ENCODE results near the gene CLEC2A.
A peak's percentile ranks its signal among the peaks of the same experiment; 100 is the strongest.

CLEC2A gene

DNA sequence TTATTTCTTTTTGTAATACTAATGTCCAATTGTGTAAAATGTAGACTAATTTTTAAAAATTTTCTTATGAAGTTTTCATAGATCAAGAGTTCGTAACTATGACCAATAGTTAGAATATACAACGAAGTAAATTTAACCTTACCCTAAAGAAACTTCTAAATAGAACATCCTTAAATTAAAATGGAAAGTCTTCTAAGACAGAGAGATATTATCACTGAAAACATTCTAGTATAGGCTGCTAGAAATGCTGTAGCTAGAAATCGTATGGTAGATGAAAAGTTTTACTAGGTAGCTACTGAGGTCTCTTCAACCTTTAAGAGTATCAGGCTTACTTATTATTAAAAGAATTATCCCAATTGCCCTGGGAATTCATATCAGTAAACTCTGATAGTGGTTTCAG is 925 bp downstream of the CLEC2A start:
- no peak for DNase-seq

DNA sequence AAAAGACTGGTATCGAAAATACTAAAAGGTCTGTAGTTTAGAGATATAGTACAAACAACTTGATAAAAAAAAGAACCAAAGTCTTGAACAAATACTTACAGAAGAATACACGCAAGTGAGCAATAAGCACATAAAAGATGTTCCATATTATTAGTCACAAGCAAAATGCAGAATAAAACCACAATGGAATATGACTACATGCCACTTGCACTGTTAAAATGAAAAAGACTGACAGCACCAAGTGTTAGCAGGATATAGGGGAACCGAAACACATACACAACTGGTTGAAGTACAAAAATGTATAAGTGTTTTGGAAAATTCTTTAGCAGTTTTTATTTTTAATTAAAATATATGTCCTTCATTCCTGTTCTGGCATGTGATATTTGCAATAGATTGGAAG is 3.6 kb downstream of the CLEC2A start:
- no peak for DNase-seq

DNA sequence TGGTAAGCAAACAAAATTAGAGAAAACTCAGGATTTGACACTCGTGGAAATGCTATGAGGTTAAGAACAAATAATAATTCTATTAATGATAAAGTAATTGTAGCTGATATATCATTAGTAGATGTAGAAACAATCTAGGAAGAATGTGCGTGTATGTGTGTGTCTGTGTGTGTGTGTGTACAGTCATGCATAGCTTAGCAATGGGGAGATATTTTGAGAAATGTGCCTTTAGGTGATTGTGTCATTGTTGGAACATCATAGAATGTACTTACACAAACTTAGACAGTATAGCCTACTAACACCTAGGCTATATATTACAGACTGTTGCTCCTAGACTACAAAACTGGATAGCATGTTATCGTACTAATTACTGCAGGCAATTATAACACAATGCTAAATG is 5.3 kb downstream of the CLEC2A start:
- DNase-seq = no peak

DNA sequence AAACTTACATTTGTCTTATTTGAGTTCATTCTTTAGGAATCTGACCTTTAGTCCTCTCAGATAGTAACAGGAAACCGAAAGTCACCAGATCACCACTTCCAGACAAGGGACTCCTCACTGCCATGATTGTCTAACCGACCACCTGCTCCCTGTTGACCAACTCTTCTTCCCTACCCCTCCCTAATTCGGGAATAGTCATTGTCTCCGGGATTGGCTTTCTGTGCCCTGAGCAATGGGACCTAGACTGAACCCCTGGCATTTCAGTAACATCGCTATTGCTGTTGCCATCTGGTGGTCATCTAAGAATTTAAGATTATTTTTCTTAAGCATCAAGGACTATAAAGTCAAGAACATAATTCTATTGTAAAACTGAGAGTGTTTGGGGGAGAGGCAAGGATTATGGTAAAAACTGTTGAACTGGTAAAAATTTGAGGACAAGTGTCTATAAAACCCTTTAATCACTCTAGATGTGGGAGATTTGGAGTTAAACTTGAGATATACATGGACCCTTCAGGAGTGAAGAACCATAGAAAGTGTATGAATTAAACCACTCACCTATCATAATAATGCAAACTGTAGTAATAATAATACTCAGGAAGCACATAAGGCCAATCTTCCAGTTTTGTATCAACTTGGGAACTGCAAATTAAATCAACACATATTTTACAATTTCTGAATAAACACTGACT is 6.3 kb downstream of the CLEC2A start:
- peak; percentile 0 for DNase-seq

DNA sequence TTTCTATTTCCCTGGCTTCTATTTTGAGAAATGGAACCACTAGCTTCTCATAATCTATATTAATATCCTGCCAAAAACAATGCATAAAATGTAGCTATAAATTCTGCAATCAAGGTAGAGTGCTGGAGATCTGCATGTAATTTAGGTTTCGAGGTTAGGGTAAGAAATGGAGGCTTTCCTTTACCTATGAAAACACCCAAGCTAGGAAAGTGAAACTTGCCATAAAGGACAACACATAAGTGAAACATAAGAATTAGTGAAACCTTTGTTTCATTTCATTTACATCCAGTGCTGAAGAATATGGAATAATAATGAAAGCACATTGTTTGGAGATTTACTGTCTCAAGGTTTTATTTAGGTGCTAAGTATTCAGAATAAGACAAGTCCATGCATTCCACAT is 9.7 kb downstream of the CLEC2A start:
- no peak for DNase-seq

DNA sequence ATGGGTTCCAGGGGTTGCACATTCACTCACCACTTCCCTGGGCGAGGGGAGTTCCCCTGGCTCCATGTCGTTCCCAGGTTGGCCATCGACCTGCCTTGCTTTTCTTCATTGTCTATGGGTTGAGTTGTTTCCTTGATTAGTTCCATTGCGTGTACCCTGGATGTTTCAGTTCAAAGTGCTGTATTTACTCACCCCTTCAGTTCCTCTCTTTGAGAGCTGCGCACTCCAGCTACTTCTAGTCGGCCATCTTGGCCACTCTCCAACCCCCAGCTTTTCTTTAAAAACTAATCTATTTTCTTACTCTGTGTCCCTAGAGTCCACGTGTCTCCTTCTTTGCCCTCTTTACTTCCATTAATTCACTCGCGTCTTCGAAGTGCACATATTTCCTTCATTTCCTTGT is 11.7 kb downstream of the CLEC2A start:
- no peak for DNase-seq

DNA sequence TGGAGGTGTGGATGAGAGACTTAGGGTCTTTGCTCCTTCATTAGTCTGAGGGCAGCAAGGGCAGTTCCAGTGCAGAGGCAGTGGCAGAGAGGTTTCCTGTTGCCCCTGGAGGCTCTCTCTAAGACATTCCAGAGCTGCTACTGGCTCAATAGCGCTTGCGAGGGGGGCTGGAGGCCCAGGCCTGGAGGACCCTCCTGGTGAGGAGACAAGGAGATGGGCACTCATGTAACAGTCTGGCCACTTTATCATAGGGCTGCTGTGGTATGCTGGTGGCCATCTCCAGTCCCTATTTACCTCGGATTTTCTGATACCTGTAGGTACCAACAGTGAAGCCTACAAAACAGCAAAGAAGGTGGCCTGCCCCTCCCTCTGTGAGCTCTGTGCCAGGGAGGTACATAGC is 12.7 kb downstream of the CLEC2A start:
- no peak for DNase-seq

DNA sequence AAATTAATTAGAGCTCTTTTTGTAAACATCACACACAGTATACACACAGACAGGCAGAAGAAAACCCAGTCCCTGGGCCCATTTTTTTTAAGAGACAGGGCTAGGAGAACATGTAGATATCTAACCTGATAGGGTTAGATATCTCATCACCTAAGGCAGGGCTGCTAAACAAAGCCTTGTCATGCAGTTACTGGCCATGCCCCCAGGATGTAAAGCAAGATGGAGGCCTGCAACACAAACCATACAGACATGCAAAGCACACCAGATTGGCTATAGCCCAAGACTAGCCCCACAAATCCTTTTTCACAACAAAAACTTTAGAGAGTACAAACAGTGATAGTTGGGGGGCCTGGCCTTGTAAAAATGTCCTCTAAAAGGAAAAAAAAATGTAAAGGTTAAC is 20.5 kb downstream of the CLEC2A start:
- no peak for DNase-seq

DNA sequence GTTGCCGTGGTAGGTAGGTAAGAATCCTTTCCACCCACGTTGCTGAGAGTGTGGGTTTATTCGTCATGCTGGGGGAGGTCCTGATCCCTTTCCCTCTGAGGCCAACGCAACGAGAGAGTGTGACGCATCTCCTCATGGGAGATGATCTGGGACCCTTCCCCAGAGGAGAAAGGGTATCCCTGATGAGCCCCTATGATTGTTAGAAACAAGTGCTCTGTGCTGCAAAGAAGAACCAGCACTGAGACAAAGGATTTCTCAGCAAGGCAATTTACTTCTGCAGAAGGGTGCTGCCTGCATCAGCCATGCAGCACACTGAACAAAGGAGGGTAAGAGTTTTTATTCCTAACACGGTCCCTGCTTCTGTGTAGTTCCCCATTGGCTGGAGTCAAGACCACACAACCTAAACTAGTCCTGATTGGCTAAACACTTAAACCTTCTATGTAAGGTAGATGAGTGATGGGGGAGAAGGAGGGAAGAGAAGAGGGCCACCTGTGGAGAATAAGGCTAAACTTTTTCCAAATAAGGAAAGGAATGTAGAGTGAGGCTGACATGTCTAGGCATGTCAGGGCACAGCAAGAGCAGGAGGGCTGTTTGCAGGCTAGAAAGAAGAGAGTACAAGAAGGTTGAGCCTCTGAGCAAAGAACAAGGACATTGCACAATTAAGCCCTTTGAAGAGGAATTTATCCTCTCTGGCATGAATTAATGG is 21.3 kb downstream of the CLEC2A start:
- DNase-seq = no peak

DNA sequence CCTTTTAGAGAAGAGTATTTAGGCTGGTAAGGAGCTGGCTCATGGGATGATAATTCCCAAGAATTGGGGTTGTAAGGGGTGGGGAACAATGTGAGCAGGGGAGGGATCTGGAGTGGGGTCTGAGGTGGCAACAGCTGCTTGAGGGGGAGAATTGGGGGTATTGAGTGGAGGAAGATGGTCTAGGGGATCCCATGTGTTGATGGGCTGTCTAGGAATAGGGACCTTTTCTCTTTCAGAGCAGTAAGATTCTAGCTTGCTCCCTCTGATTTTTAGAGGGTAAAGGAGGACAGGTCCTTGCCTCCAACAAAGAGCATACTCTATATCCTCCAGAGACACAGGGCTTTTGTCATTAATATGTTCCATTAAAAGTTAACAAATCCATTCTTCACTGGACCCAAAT is 22.4 kb downstream of the CLEC2A start:
- DNase-seq = no peak

DNA sequence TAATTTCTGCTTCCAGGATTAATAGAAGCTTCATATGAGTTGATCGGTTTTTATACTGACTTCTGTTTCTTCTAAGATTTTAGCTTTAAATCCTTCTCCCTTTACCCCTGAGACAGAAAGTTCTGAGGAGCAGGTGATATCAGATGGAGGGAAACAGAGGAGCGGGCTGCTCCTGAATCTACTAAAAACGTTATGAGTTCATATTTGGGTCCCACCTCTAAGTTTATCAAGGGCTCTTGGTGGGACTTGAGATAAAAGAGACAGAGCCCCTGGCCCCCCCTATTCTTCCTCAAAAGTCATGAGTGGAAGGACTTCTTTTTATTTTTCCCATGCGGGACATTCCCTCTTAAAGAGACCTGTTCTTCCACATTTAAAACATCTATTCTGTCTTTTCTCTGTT is 23.8 kb downstream of the CLEC2A start:
- DNase-seq = no peak

DNA sequence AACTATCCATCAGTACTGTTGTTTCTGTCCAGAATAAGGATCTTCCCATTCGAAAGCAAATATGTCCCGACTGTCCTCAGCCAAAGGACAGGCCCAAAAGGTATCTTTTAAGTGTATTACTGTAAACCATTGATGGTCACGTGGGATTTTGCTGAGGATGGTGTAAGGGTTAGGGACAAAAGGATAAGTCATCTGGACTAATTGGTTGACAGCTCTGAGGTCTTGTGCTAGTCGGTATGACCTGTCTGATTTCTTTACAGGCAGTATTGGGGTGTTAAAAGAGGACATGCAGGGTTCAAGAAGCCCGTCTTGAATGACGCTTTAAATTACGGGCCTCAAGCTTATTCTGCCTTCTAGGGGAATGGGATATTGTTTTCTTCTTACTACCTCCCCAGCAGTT is 24.4 kb downstream of the CLEC2A start:
- DNase-seq = no peak

DNA sequence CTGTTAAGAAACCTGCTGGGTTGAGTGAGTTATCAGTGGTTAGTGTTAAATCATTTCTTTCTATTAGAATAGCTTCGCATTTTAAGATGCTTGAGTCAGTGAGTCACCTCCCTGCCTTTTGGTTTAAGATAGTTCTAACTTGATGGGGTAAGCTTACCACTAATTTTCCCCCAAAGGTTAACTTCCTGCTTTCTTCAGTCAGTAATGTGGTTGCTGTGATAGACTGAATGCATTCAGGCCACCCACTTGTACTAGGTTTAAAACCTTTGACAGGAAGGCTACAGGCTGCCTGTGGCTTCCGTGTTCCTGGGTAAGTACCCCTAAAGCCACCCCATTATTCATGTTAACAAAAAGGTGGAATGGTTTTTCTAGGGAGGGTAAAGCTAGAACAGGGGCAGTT is 25.3 kb downstream of the CLEC2A start:
- no peak for DNase-seq

DNA sequence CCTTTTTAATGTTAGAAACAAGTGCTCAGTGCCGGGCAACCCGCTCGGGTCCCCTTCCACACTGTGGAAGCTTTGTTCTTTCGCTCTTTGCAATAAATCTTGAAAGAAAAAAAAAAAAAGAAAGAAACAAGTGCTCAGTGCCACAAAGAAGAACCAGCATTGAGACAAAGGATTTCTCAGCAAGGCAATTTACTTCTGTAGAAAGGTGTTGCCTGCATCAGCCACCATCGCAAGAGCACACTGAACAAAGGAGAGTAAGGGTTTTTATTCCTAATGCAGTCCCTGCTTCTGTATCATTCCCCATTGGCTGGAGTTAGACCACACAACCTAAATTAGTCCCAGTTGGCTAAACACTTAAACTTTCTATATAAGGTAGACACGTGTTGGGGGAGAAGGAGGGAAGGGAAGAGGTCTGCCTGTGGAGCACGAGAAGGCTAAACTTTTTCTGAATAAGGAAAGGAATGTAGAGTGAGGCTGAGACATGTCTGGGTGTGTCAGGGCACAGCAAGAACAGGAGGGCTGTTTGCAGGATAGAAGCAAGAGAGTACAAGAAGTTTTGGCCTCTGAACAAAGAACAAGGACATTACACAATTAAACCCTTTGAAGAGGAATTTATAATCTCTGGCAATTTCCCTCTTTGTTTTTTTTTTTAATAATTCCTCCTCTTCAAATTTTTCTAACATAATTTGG is 29.5 kb downstream of the CLEC2A start:
- no peak for DNase-seq

DNA sequence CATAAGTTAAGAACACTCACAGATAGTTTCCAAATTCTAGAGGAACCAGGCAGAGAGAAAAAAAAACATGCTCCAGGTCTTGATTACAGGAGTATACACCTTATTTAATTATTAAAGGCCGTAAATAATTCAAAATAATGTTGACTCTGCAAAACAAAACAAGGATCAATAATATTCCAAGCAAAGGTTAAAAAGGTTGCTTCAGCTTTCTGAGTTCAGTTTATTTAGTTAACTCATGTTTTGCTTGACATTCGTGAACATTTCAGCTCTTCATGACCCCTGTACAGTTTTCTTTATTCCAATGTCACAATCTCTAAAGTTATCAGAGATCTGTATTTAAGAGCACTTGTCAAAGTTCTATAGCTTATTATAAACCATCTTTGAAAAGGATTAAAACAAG is 31.2 kb downstream of the CLEC2A start:
- no peak for DNase-seq

DNA sequence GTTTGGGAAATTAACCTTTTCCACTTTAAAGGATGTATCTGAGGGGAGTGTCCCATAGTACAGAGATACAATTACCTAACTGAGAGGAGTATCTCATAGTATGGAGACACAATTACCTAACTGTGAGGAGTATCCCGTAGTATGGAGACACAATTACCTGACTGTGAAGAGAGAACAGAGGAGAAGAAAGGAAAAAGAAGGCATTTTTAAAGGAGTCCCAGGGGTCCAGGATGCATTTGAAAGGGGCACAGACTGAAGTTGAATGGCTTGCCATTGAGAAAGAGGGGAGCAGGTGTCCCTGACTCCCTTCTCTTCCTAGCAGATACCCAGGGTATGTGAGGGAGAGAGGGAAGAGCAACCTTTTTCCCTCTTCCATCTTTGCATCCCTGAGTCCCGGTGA is 33.0 kb downstream of the CLEC2A start:
- no peak for DNase-seq

DNA sequence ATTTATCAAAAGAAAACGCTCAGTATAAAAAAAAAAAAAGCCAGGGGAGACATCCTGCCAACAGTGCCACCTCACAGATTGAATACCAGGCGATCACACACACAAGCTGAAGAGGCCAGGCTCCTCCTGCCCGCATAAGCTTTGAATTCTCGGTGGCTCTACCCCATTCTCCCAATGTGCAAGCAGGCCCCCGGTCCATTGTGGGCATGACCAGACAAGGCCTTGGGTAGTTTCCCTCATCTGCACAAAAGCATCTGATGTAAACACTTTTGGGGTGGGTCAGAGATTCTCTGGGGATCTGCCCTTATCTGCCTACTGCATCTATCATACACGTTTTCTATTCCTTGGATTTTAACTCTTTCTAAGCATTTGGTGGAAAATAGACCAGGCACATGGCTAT is 34.6 kb downstream of the CLEC2A start:
- no peak for DNase-seq

DNA sequence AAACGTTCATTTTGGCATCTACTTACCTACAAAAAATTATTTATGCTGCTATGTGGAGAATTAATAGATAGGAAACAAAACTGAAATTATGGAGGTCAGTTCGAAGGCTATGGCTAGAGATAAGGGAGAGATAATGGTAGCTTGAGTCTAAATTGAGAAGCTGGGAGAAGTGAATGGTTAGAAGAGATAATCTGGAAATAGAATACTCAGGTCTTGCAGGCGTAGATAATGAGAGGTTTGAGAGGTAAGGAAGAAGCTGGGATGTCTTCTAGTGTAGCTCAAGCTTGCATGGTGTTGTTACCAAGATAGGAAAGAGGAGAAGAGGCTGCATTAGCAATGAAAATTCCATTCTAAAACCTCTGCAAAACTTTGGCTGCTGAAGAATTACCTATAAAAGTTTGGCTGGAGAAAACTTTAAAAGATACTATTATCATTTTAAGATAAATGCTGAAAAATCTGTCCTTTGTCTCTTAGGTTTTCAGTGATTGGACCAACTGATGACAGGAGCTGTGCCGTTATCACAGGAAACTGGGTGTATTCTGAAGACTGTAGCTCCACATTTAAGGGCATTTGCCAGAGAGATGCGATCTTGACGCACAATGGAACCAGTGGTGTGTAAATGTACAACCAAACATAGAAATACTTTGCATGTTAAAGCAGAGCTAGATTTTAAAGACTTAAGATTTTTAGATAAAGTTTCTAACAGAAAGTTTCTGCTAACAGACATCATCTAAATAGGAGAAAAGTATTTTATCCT is 36.8 kb downstream of the CLEC2A start:
- DNase-seq = no peak

DNA sequence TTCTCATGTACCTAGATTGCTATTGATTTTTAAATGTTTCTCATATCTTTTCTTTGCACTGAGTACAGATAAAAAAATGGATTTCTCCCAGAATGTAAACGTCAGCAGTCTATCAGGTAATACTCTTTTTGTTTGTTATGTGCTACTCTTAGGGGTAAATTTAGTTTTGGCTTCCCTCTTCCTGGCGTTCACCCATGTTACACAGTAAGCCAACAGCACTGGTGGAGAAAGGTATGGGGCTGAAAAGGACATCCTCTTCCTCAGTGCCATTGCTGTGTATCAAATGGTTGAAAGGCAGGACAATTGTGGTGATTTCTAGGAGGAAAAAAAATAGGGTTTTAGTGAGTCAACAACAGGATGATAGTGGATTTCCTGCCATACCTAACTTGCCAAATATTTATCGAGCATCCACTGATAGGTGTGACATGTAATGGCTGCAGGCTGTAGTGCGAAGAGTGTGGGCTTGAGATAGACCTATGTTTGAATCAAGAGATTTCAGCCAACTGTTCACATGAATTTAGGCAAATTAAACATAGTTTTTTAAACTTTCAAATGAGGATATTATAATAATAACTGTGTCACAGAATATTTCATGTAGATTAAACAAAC is 43.4 kb downstream of the CLEC2A start:
- DNase-seq = no peak

DNA sequence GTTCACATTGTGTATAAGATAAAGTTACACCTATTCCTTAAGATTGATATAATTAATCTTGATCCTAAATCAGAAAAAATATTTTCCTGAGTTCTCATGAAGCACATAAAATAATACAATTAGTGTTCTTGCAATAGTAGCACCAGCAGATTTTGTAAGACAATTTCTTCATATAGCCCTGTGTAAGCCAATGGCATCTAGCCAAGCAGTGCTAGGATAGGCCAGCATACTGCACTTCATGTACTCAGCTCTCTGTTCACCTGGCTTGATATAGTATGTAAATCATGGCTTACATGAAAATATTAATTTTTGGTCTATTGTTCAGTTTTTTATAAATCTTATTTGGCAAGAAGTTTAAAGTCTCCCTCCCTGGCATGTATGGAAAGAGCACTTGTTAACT is 49.0 kb downstream of the CLEC2A start:
- DNase-seq = no peak

DNA sequence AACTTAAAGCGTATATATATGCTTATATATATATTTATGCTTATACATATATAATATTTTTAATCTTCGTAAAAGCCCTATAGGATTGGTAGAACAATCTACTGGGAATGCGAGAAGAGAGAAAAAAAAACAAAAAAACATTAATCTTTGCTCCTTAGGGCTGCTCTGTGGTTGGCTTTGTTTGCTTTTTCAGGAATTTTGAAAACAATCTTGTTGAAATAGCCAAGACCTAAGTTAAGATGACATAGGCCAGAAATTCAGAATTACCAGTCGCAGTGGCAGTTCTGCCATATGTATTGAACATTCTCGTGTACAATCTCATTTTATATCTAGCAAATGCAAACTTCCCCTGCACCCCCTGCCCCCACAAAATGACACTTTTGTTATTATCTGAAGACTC is 50.2 kb downstream of the CLEC2A start:
- no peak for DNase-seq

DNA sequence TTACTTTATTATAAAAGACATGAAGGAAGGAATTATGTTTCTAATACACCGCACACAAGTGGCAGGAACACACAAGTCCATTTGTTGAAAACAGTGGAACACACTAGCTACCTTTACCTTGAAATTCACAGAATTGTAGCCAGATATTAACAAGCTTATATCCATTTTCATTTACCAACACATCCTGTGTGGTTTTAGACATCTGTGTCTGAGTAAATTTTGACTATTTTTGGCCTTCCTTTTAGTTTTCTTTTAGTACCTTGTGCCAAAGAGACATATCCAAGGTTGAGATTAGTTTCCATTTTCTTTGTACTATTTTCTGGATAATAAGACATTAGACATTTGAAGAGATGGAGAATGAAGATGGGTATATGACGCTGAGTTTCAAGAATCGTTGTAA is 50.9 kb downstream of the CLEC2A start, which contains the start of gene KLRF2:
KLRF2 (plus strand) TSS at position 244 of the 400 bp plus-strand sequence; CDS start at position 351, 107 bp downstream.
- DNase-seq = no peak

DNA sequence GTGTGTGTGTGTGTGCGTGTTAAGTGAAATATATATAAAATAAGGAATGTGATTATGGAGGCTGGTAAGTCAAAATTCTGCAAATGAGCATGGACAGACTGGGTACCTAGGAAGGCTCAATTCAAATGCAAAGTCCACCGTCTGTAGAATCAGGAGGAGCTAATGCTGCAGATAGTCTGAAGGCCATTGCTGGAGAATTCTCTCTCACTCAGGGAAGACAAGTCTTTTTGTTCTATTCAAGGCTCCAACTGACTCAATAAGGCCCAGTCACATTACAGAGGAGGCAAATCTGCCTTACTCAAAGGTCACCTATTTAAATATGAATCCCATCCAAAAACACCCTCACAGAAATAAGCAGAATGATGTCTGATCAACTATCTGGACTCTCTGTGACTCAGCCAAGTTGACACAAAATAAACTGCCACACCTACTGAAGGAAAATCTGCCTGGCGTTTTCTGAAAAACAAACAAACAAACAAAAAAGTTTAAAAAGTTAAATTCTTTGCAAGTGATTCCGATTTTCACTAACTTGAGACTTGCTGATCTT is 51.6 kb downstream of the CLEC2A start:
- DNase-seq = no peak
